ENCODE results near the gene ATP2A1.

- TF ChIP-seq CTCF (IDR thresholded peaks at IDR 0.05; ENCODE audit: low read length), result no peak
- TF ChIP-seq EZH2 (optimal IDR thresholded peaks at IDR 0.05; ENCODE audit: low read depth, low read length), result no peak
These were observed 46.6 kb downstream of the ATP2A1 start, which contains the start of gene RABEP2 for GRCh38 chr16:28924762-28925385.

Data from MM.1S (cell line).